ENCODE measurements around the gene KCNJ5. TPM values are rescaled to one million over a fixed set of nuclear protein-coding genes. Genes with fewer than 3 reads are reported as not detected.

The KCNJ5 gene
- total RNA-seq, 1 donor from 2014 or later, result 1.5 TPM

GRCh38 chr11:128964463-128964930 is 73.3 kb downstream of the KCNJ5 start:
- intact Hi-C loops (cut with DNase I), result no loop called here
- TF ChIP-seq POLR2AphosphoS5 (IDR thresholded peaks at IDR 0.05; ENCODE audit: insufficient read depth in 1 of 2, low read depth in 1 of 2) (no peak), POLR2A (IDR thresholded peaks at IDR 0.05) (no peak), CTCF (IDR thresholded peaks at IDR 0.05) (no peak)
- no peak for DNase-seq (ENCODE audit: extremely low spot score in 2 of 2)

DNA sequence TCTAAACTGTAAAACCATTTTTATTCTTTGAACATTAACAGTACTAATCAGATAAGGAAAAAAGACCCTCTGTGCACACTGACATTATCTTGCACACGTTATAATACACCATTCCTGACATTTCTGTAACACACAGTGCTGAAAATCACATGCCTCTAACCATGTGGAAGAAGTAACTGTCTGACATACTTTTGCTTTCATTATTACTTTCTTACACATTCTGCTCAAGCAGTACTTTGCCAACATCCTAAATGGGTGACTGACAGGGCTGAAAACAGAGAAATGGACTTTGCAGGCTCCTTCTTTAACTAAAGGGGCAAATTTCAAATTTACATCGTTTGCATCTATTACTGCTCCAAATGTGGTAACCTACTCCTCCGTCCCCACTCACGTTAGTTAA is 74.3 kb downstream of the KCNJ5 start:
- Histone ChIP-seq H3K36me3 (peaks cover 0 to 24% of the 10 kb centered on the region in 2 donors), H3K9me3 (no peaks in the 10 kb centered on the region), H3K27ac (no peak overlapping the region), H3K4me1 (no peaks in the 10 kb centered on the region), H3K27me3 (no peaks in the 10 kb centered on the region), H3K4me3 (no peak overlapping the region)
- DNase-seq (ENCODE audit: extremely low spot score in 2 of 2), result no peak
- no peak for TF ChIP-seq POLR2AphosphoS5 (IDR thresholded peaks at IDR 0.05; ENCODE audit: insufficient read depth in 1 of 2, low read depth in 1 of 2)
- TF ChIP-seq CTCF (IDR thresholded peaks at IDR 0.05), result no peak
- TF ChIP-seq POLR2A (IDR thresholded peaks at IDR 0.05), result no peak
- intact Hi-C loops (cut with DNase I), result no loop called here

More at GRCh38 chr11:128964463-128964930, 73.3 kb downstream of the KCNJ5 start:
- Histone ChIP-seq H3K27ac (no peak overlapping the region), H3K4me1 (no peaks in the 10 kb centered on the region), H3K4me3 (no peak overlapping the region), H3K27me3 (no peaks in the 10 kb centered on the region), H3K36me3 (peaks cover 0 to 14% of the 10 kb centered on the region in 2 donors), H3K9me3 (no peaks in the 10 kb centered on the region)

DNA sequence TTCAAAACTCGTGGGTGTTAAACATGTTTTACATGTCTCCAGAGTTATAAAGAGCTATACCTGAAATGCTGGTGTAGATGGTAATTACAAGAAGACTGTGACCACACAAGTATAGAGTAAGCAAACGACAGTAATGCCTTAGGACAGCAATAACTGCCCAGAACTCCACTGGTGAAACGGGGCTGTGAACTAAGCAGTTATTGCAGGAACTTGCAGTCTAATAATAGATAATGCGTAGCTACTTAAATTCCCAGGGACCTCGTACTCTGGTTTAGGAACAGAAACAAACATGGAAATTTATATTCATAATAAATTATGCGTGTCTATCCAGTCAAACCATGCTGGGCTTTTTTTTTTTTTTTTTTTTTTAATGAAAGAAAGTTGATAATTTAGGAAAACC is 76.4 kb downstream of the KCNJ5 start:
- Histone ChIP-seq H3K36me3 (peaks cover 0 to 42% of the 10 kb centered on the region in 2 donors), H3K27me3 (no peaks in the 10 kb centered on the region), H3K4me1 (no peaks in the 10 kb centered on the region), H3K9me3 (no peaks in the 10 kb centered on the region), H3K27ac (no peak overlapping the region), H3K4me3 (no peak overlapping the region)
- no peak for DNase-seq (ENCODE audit: extremely low spot score in 2 of 2)
- no peak for TF ChIP-seq CTCF (IDR thresholded peaks at IDR 0.05)
- TF ChIP-seq POLR2AphosphoS5 (IDR thresholded peaks at IDR 0.05; ENCODE audit: insufficient read depth in 1 of 2, low read depth in 1 of 2), result no peak
- no peak for TF ChIP-seq POLR2A (IDR thresholded peaks at IDR 0.05)
- intact Hi-C loops (cut with DNase I), result no loop called here

- no peaks in the 10 kb centered on the region for H3K4me1 ChIP-seq
- H3K4me3 ChIP-seq, result no peak overlapping the region
- no peak for TF ChIP-seq POLR2A (IDR thresholded peaks at IDR 0.05)
- TF ChIP-seq CTCF (IDR thresholded peaks at IDR 0.05), result no peak
- no peak for TF ChIP-seq POLR2AphosphoS5 (IDR thresholded peaks at IDR 0.05; ENCODE audit: insufficient read depth in 1 of 2, low read depth in 1 of 2)
- H3K27me3 ChIP-seq, result no peaks in the 10 kb centered on the region
- no peak for DNase-seq (ENCODE audit: extremely low spot score in 2 of 2)
- H3K36me3 ChIP-seq, result peaks cover 0 to 53% of the 10 kb centered on the region in 2 donors
- H3K9me3 ChIP-seq, result no peaks in the 10 kb centered on the region
- intact Hi-C loops (cut with DNase I), result no loop called here
- no peak overlapping the region for H3K27ac ChIP-seq
Observed at GRCh38 chr11:128968916-128969315, 77.8 kb downstream of the KCNJ5 start.

Other genes starting within 250 kb of the KCNJ5 start
- gene FLI1, start 197.3 kb upstream of the KCNJ5 start, total RNA-seq, result 29.5 TPM
- gene KCNJ1, start 24.1 kb upstream of the KCNJ5 start, total RNA-seq, result 1.5 TPM
- 3.7 TPM for gene TP53AIP1, start 51.5 kb downstream of the KCNJ5 start, total RNA-seq

Measured in vagina (tissue), 2 donors.